ENCODE results near the gene ATAD3A.

Gene ATAD3A

GRCh38 chr1:1577367-1578011, 65.5 kb downstream of the ATAD3A start:
- ATAC-seq, result no peak
- no peak for TF ChIP-seq BACH2 (CRISPR knock-in tag; IDR thresholded peaks at IDR 0.05; ENCODE audit: borderline replicate concordance)

GRCh38 chr1:1578371-1578940, 66.5 kb downstream of the ATAD3A start:
- no peak for ATAC-seq

GRCh38 chr1:1582585-1583346, 70.8 kb downstream of the ATAD3A start:
- TF ChIP-seq, protein P1, sequence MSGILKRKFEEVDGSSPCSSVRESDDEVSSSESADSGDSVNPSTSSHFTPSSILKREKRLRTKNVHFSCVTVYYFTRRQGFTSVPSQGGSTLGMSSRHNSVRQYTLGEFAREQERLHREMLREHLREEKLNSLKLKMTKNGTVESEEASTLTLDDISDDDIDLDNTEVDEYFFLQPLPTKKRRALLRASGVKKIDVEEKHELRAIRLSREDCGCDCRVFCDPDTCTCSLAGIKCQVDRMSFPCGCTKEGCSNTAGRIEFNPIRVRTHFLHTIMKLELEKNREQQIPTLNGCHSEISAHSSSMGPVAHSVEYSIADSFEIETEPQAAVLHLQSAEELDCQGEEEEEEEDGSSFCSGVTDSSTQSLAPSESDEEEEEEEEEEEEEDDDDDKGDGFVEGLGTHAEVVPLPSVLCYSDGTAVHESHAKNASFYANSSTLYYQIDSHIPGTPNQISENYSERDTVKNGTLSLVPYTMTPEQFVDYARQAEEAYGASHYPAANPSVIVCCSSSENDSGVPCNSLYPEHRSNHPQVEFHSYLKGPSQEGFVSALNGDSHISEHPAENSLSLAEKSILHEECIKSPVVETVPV (CRISPR knock-in tag; IDR thresholded peaks at IDR 0.05), result no peak
- TF ChIP-seq OSR1 (CRISPR knock-in tag; IDR thresholded peaks at IDR 0.05), result no peak
- no peak for TF ChIP-seq POU6F1 (CRISPR knock-in tag; IDR thresholded peaks at IDR 0.05; ENCODE audit: borderline replicate concordance, low read depth)
- TF ChIP-seq SNAI2 (CRISPR knock-in tag; IDR thresholded peaks at IDR 0.05), result no peak
- no peak for TF ChIP-seq ZNF565 (CRISPR knock-in tag; conservative IDR thresholded peaks at IDR 0.05; ENCODE audit: low read depth)
- TF ChIP-seq PATZ1 (CRISPR knock-in tag; IDR thresholded peaks at IDR 0.05; ENCODE audit: borderline replicate concordance), result no peak
- TF ChIP-seq ZNF70 (CRISPR knock-in tag; IDR thresholded peaks at IDR 0.05), result no peak
- no peak for TF ChIP-seq ISL1 (CRISPR knock-in tag; IDR thresholded peaks at IDR 0.05)
- TF ChIP-seq ARNTL (CRISPR knock-in tag; IDR thresholded peaks at IDR 0.05; ENCODE audit: borderline replicate concordance, low read depth), result no peak
- no peak for ATAC-seq

More at GRCh38 chr1:1578371-1578940, 66.5 kb downstream of the ATAD3A start:
- TF ChIP-seq OSR1 (CRISPR knock-in tag; IDR thresholded peaks at IDR 0.05), result no peak
- TF ChIP-seq ZC3H10 (CRISPR knock-in tag; IDR thresholded peaks at IDR 0.05), result no peak
- TF ChIP-seq SNAI2 (CRISPR knock-in tag; IDR thresholded peaks at IDR 0.05), result no peak
- TF ChIP-seq GLIS3 (CRISPR knock-in tag; IDR thresholded peaks at IDR 0.05), result no peak
- no peak for TF ChIP-seq ZNF70 (CRISPR knock-in tag; IDR thresholded peaks at IDR 0.05)
- no peak for TF ChIP-seq ESRRG (CRISPR knock-in tag; IDR thresholded peaks at IDR 0.05)
- no peak for TF ChIP-seq TOX (CRISPR knock-in tag; IDR thresholded peaks at IDR 0.05; ENCODE audit: borderline replicate concordance)
- TF ChIP-seq ZFP3 (CRISPR knock-in tag; IDR thresholded peaks at IDR 0.05), result no peak
- no peak for TF ChIP-seq PPARA (CRISPR knock-in tag; IDR thresholded peaks at IDR 0.05; ENCODE audit: borderline replicate concordance)
- TF ChIP-seq, protein P1 (CRISPR knock-in tag; IDR thresholded peaks at IDR 0.05), result no peak
- TF ChIP-seq, protein P2, sequence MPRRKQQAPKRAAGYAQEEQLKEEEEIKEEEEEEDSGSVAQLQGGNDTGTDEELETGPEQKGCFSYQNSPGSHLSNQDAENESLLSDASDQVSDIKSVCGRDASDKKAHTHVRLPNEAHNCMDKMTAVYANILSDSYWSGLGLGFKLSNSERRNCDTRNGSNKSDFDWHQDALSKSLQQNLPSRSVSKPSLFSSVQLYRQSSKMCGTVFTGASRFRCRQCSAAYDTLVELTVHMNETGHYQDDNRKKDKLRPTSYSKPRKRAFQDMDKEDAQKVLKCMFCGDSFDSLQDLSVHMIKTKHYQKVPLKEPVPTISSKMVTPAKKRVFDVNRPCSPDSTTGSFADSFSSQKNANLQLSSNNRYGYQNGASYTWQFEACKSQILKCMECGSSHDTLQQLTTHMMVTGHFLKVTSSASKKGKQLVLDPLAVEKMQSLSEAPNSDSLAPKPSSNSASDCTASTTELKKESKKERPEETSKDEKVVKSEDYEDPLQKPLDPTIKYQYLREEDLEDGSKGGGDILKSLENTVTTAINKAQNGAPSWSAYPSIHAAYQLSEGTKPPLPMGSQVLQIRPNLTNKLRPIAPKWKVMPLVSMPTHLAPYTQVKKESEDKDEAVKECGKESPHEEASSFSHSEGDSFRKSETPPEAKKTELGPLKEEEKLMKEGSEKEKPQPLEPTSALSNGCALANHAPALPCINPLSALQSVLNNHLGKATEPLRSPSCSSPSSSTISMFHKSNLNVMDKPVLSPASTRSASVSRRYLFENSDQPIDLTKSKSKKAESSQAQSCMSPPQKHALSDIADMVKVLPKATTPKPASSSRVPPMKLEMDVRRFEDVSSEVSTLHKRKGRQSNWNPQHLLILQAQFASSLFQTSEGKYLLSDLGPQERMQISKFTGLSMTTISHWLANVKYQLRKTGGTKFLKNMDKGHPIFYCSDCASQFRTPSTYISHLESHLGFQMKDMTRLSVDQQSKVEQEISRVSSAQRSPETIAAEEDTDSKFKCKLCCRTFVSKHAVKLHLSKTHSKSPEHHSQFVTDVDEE (CRISPR knock-in tag; IDR thresholded peaks at IDR 0.05), result no peak
